MM.1S (cell line): ENCODE data around the gene SRSF7.
A peak's percentile ranks its signal among the peaks of the same experiment; 100 is the strongest.

Experiments used
- DNase-seq: peaks from one replicate; pipeline ENCODE4 v3.0.0-alpha.2; 2015
- H2AFZ ChIP-seq: fragments of 300-600 bp; sonication (generic); 2 replicates; pipeline ENCODE4 v1.6.0; 2016; ENCODE audit warnings: antibody characterized with exemption, low read length
- H3F3A ChIP-seq: fragments of 300-600 bp; sonication (generic); 2 replicates; pipeline ENCODE4 v1.6.1; 2016; ENCODE audit warnings: mild to moderate bottlenecking, antibody characterized with exemption, low read length, moderate library complexity, mixed read lengths; ENCODE audit not compliant: insufficient read depth
- H3K27ac ChIP-seq: fragments of 300-600 bp; sonication (generic); 2 replicates; pipeline ENCODE4 v1.5.1; 2016; ENCODE audit warnings: mild to moderate bottlenecking, low read length
- H3K27me3 ChIP-seq: fragments of 300-600 bp; sonication (generic); replicated peaks from 2 replicates; pipeline ENCODE4 v1.6.0; 2016; ENCODE audit warnings: low read length; ENCODE audit not compliant: insufficient read depth
- H3K36me3 ChIP-seq: fragments of 300-600 bp; sonication (generic); replicated peaks from 2 replicates; pipeline ENCODE4 v1.6.1; 2016; ENCODE audit warnings: mild to moderate bottlenecking, low read length, mixed read lengths; ENCODE audit not compliant: insufficient read depth
- H3K4me1 ChIP-seq: fragments of 300-600 bp; sonication (generic); 2 replicates; pipeline ENCODE4 v1.6.1; 2016; ENCODE audit warnings: low read length, mixed read lengths
- H3K4me2 ChIP-seq: fragments of 300-600 bp; sonication (generic); 2 replicates; pipeline ENCODE4 v1.6.0; 2016; ENCODE audit warnings: low read depth, low read length
- H3K4me3 ChIP-seq: fragments of 300-600 bp; sonication (generic); 2 replicates; pipeline ENCODE4 v1.5.1; 2016; ENCODE audit warnings: low read length, mixed read lengths
- H3K79me2 ChIP-seq: fragments of 300-600 bp; sonication (generic); 2 replicates; pipeline ENCODE4 v1.6.1; 2016; ENCODE audit warnings: mixed run types, low read length, mixed read lengths
- H3K9ac ChIP-seq: fragments of 300-600 bp; sonication (generic); 2 replicates; pipeline ENCODE4 v1.6.1; 2016; ENCODE audit warnings: low read length, mixed read lengths
- H3K9me2 ChIP-seq: fragments of 300-600 bp; sonication (generic); replicated peaks from 2 replicates; pipeline ENCODE4 v1.6.1; 2016; ENCODE audit warnings: mild to moderate bottlenecking, low read length, mixed read lengths; ENCODE audit not compliant: insufficient read depth
- H3K9me3 ChIP-seq: fragments of 300-600 bp; sonication (generic); replicated peaks from 2 replicates; pipeline ENCODE4 v1.6.1; 2016; ENCODE audit warnings: mild to moderate bottlenecking, low read length, mixed read lengths; ENCODE audit not compliant: insufficient read depth
- H4K20me1 ChIP-seq: fragments of 300-600 bp; sonication (generic); 2 replicates; pipeline ENCODE4 v1.6.1; 2016; ENCODE audit warnings: mild to moderate bottlenecking, low read length, moderate library complexity, mixed read lengths; ENCODE audit not compliant: insufficient read depth
- CTCF ChIP-seq: fragments of 300-600 bp; sonication (generic); IDR thresholded peaks from 2 replicates; pipeline ENCODE4 v1.5.1; 2016; ENCODE audit warnings: antibody characterized with exemption, low read length, mixed read lengths
- EZH2 ChIP-seq: fragments of 300-600 bp; sonication (generic); optimal IDR thresholded peaks from 2 replicates; pipeline ENCODE3; 2017; ENCODE audit warnings: low read depth, mild to moderate bottlenecking, antibody characterized with exemption, low read length, mixed read lengths
- EZH2phosphoT487 ChIP-seq: fragments of 300-600 bp; sonication (generic); IDR thresholded peaks from 2 replicates; pipeline ENCODE4 v1.6.1; 2018; ENCODE audit warnings: antibody characterized with exemption, low read length

Gene SRSF7

GRCh38 chr2:38747819-38748218 is 3.3 kb downstream of the SRSF7 start:
- Histone ChIP-seq H3K36me3 (peaks cover 49% of the 10 kb centered on the region), H3K27me3 (no peaks in the 10 kb centered on the region), H2AFZ (no peak overlapping the region), H3K4me1 (peaks cover 37% of the 10 kb centered on the region), H3K9me2 (no peaks in the 10 kb centered on the region), H3K9ac (no peak overlapping the region), H4K20me1 (peaks cover 58% of the 10 kb centered on the region), H3K9me3 (no peaks in the 10 kb centered on the region), H3F3A (peaks cover 61% of the 10 kb centered on the region), H3K79me2 (peaks cover 81% of the 10 kb centered on the region), H3K4me3 (no peak overlapping the region), H3K4me2 (peak overlapping the region; percentile 8; the same call in 1 of the 2 replicates), H3K27ac (no peak overlapping the region)
- no peak for DNase-seq
- TF ChIP-seq EZH2 (no peak), CTCF (no peak), EZH2phosphoT487 (no peak)

GRCh38 chr2:38747007-38747424 is 4.1 kb downstream of the SRSF7 start:
- Histone ChIP-seq H3K79me2 (peaks cover 81% of the 10 kb centered on the region), H3K9ac (no peak overlapping the region), H4K20me1 (peaks cover 59% of the 10 kb centered on the region), H3K9me3 (no peaks in the 10 kb centered on the region), H3K9me2 (no peaks in the 10 kb centered on the region), H3K4me3 (no peak overlapping the region), H3K27me3 (no peaks in the 10 kb centered on the region), H3F3A (peaks cover 68% of the 10 kb centered on the region), H3K4me1 (peaks cover 34% of the 10 kb centered on the region), H3K36me3 (peaks cover 49% of the 10 kb centered on the region), H3K4me2 (peak overlapping the region; percentile 8; the same call in 1 of the 2 replicates), H3K27ac (no peak overlapping the region), H2AFZ (no peak overlapping the region)
- TF ChIP-seq EZH2 (no peak), EZH2phosphoT487 (no peak), CTCF (no peak)
- DNase-seq = no peak

- H3K27me3 ChIP-seq = no peaks in the 10 kb centered on the region
- no peak overlapping the region for H3K27ac ChIP-seq
- TF ChIP-seq EZH2phosphoT487 (no peak), EZH2 (no peak), CTCF (no peak)
- peaks cover 49% of the 10 kb centered on the region for H3K36me3 ChIP-seq
- H4K20me1 ChIP-seq = peaks cover 64% of the 10 kb centered on the region
- H3K9me2 ChIP-seq = no peaks in the 10 kb centered on the region
- no peak overlapping the region for H3K4me2 ChIP-seq
- no peak overlapping the region for H2AFZ ChIP-seq
- H3K9ac ChIP-seq = no peak overlapping the region
- no peak for DNase-seq
- peaks cover 78% of the 10 kb centered on the region for H3F3A ChIP-seq
- H3K4me3 ChIP-seq = no peak overlapping the region
- H3K79me2 ChIP-seq = peaks cover 72% of the 10 kb centered on the region
- H3K9me3 ChIP-seq = no peaks in the 10 kb centered on the region
- peaks cover 30% of the 10 kb centered on the region; the same call in 1 of the 2 replicates for H3K4me1 ChIP-seq
Measured at GRCh38 chr2:38745267-38745666, 5.9 kb downstream of the SRSF7 start.
